NCI-H1694 (cell line): ENCODE results near the gene BHMT.
"Not testable (repeated sequence)": the region's sequence is repeated elsewhere in the genome, so short reads cannot be mapped to it uniquely, and the experiment has no call there.

Experiments used
- DNase-seq: peaks from one replicate; lab custom pipeline; 2025; lab: John Stamatoyannopoulos, UW

BHMT gene

DNA sequence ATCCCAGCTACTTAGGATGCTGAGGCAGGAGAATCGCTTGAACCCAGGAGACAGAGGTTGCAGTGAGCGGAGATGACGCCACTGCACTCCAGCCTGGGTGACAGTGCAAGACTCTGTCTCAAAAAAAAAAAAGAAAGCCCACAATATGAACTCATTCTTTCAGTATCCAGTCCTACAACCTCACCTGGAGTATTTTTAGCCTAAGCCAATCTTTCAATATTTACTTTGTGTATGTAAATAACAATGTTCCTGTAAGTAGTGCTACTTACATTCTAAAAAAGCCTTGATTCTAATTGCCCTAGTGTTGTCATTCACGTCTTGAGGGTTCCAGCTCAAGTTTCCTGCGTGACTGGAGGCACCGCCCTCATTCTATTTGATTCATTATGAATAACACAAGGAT lies 62.0 kb downstream of the BHMT start:
- no peak for DNase-seq

- DNase-seq: not testable (repeated sequence)
Observed at GRCh38 chr5:79180449-79180848, 68.8 kb downstream of the BHMT start.

- DNase-seq: no peak
Observed at GRCh38 chr5:79181419-79182022, 69.9 kb downstream of the BHMT start.
